Prostate gland (tissue), 2 donors: ENCODE results near the gene DZIP1. TPM values are rescaled to one million over a fixed set of nuclear protein-coding genes. Genes with fewer than 3 reads are reported as not detected.

ENCODE experiments used
- DNase-seq: peaks from one replicate; pipeline ENCODE4 v3.0.0-alpha.2; 2019; ENCODE audit warnings: low spot score
- H3K27ac ChIP-seq, 2 donors: fragments of 200-600 bp; sonication (generic); 2 replicates each; pipeline ENCODE4 v1.5.1; 2017 to 2019
- H3K27me3 ChIP-seq: fragments of 200-600 bp; sonication (generic); replicated peaks from 2 replicates; pipeline ENCODE4 v1.5.1; 2019; ENCODE audit not compliant: insufficient read depth
- H3K36me3 ChIP-seq, 2 donors: fragments of 200-600 bp; sonication (generic); 1 replicate in 1 of 2; 2 replicates in 1 of 2; pipeline versions ENCODE4 v1.5.1 to v1.8.1; 2017 to 2019
- H3K4me1 ChIP-seq: fragments of 200-600 bp; sonication (generic); replicated peaks from 2 replicates; pipeline ENCODE4 v1.5.1; 2019
- H3K4me3 ChIP-seq, 2 donors: fragments of 200-600 bp; sonication (generic); 2 replicates each; pipeline ENCODE4 v1.5.1; 2017 to 2019
- H3K9me3 ChIP-seq: fragments of 200-600 bp; sonication (generic); 2 replicates; pipeline ENCODE4 v1.5.1; 2017
- POLR2A ChIP-seq: fragments of 450-650 bp; IDR thresholded peaks from one replicate; pipeline ENCODE4 v1.6.1; 2016; ENCODE audit warnings: antibody characterized with exemption, mild to moderate bottlenecking
- POLR2AphosphoS5 ChIP-seq: sonication (generic); formaldehyde crosslinking; IDR thresholded peaks from one replicate; pipeline ENCODE4 v1.6.1; 2017; ENCODE audit warnings: antibody characterized with exemption
- WGBS: methylation state at CpG from one replicate; pipeline ENCODE4 v1.1.5; 2018; 5-methylcytosine and 5-hydroxymethylcytosine counted together
- intact Hi-C: fragments of 100-400 bp; cut with DNase I; formaldehyde crosslinking; loops from one replicate; pipeline ENCODE4 v1.14.2; 2022
- total RNA-seq, 2 donors: library from RNA; depleted of rRNA; stranded (reverse); fragments of >200 nt; gene quantifications; one replicate each; pipeline ENCODE4 v1.1.0, GENCODE V29; 2016
- TF ChIP-seq, protein P1 (sequence below), 4 experiments: fragments of 200-600 bp in 2 of 4; fragments of 450-650 bp in 2 of 4; sonication (generic) in 2 of 4; IDR thresholded peaks; 1 replicate in 3 of 4; 2 replicates in 1 of 4; pipeline ENCODE4 v1.5.1; 2016 to 2019; ENCODE audit warnings: antibody characterized with exemption in 4 of 4, mild to moderate bottlenecking in 2 of 4, moderate library complexity in 2 of 4

DZIP1 gene
- total RNA-seq, 2 donors from 2014 or later, result 6.4 to 19.0 TPM

DNA sequence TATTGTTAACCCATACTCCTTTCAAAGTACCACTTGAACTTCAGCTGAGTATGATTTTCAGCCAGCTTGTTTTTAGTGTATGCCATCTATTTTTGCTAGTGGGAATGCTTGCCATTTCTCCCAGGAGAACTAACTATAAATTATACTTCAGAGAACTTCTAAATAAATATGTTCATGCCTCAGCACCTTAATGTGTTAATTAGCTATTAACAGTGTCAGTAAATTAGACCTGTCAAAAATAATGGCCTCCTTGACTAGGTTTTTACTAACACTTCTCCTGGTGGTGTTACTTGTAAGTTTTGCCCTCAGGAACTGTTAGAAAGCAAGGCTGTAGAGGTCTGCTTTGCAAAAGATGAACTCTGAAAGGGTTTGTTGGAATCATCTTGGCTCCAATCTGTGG, 87.5 kb downstream of the DZIP1 start:
- peaks cover 13% of the 10 kb centered on the region for H3K27me3 ChIP-seq
- no peak for TF ChIP-seq POLR2AphosphoS5
- no peaks in the 10 kb centered on the region for H3K36me3 ChIP-seq
- no peak overlapping the region for H3K4me3 ChIP-seq
- H3K4me1 ChIP-seq, result no peaks in the 10 kb centered on the region
- intact Hi-C loops, result no loop called here
- H3K9me3 ChIP-seq, result no peaks in the 10 kb centered on the region
- DNase-seq, result no peak
- no peak overlapping the region for H3K27ac ChIP-seq

DNA sequence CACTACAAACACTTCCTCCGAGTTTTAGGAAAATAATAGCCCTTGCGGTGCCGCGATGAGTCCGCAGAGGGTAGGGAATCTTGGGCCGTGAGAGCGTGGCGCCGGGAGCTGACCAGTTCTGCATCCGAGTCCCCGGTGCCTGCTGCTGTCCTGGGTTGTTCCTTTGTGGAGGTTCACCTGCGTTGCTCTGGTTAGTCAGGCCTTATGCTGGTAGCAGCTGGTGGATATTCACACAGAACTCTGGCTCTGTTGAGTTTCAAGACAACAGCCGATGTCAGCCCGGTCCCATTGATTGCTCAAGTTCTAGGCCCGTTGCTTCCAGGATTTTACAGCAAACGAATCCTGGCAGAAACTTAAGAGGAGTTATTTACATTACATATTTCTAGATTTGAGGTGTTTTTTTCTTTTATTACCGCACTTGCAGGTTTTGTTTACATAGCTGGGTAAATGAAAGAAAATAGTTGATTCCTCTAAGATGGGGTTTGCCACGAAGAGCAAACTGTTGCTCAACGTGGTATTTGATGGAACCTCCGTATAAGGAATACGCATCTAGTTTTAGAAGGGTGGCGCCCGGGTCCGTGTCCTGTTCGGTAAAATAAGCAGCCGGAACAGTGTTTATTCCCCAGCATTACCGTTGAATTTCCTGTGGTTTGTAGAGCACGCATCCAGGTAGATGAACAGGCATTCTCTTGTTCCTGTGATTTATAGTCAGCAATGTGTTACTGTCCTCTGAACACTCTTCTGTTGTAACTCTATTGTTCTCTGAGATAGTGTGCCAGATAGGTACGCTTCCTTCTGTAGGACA, 90.7 kb downstream of the DZIP1 start:
- TF ChIP-seq POLR2A, result no peak
- TF ChIP-seq, protein P1, sequence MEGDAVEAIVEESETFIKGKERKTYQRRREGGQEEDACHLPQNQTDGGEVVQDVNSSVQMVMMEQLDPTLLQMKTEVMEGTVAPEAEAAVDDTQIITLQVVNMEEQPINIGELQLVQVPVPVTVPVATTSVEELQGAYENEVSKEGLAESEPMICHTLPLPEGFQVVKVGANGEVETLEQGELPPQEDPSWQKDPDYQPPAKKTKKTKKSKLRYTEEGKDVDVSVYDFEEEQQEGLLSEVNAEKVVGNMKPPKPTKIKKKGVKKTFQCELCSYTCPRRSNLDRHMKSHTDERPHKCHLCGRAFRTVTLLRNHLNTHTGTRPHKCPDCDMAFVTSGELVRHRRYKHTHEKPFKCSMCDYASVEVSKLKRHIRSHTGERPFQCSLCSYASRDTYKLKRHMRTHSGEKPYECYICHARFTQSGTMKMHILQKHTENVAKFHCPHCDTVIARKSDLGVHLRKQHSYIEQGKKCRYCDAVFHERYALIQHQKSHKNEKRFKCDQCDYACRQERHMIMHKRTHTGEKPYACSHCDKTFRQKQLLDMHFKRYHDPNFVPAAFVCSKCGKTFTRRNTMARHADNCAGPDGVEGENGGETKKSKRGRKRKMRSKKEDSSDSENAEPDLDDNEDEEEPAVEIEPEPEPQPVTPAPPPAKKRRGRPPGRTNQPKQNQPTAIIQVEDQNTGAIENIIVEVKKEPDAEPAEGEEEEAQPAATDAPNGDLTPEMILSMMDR (IDR thresholded peaks at IDR 0.05), result no peak
- TF ChIP-seq POLR2AphosphoS5, result no peak
- H3K9me3 ChIP-seq, result no peaks in the 10 kb centered on the region
- no peak overlapping the region for H3K27ac ChIP-seq
- H3K27me3 ChIP-seq, result peaks cover 15% of the 10 kb centered on the region
- H3K4me3 ChIP-seq, result no peak overlapping the region
- 24% methylated on average over 29 of the region's 29 CpGs for WGBS
- intact Hi-C loops, result no loop called here
- DNase-seq, result no peak
- H3K36me3 ChIP-seq, result no peaks in the 10 kb centered on the region
- H3K4me1 ChIP-seq, result no peaks in the 10 kb centered on the region

DNA sequence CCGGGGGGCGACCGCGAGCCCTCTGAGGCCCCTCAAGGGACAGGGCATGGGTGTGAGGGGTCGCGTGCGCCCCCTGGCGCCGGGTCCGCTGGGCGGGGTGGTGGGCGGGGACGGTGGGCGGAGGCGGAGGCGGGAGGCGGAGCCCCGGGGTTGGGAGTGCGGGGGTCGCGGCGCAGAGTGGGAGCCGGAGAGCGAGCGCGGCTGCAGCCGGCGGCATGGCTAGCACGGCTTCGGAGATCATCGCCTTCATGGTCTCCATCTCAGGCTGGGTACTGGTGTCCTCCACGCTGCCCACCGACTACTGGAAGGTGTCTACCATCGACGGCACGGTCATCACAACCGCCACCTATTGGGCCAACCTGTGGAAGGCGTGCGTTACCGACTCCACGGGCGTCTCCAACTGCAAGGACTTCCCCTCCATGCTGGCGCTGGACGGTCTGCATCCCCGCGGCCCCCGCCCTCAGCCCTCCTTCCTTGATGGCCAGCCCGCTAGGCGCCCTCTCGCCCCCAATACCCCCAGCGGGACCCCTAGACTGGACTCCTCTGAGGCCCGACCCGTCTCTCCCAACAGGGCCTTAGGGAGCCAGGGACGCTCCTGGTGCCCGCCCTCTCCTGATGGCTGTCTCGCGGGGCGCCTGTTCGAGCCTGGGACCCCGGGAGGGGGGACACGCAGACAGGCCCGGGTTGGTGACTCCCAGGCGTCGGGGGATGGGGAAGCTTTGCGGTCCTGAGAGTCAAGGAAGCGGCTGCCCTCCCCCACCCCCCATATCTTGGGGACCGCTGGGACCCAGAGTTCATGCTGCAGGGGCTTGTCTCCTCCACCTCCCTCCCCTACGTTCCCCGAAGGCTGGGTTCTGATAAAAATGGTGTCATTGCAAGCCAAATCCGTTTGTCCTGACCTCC, 91.7 kb downstream of the DZIP1 start, which contains the start of gene CLDN10:
Gene CLDN10 (plus strand): TSS at position 182 of the 903 bp plus-strand sequence. CDS start 34 bp downstream, at position 216.
- Histone ChIP-seq H3K27me3 (peaks cover 15% of the 10 kb centered on the region), H3K9me3 (no peaks in the 10 kb centered on the region), H3K36me3 (no peaks in the 10 kb centered on the region), H3K4me1 (no peaks in the 10 kb centered on the region), H3K27ac (no peak within 1 kb of the TSS), H3K4me3 (no peak within 1 kb of the TSS)
- no peak for TF ChIP-seq POLR2A
- TF ChIP-seq POLR2AphosphoS5, result no peak
- TF ChIP-seq, protein P1 (IDR thresholded peaks at IDR 0.05), result no peak
- intact Hi-C loops, result no loop called here
- WGBS, result 7% methylated on average over 62 of the region's 70 CpGs
- DNase-seq, result no peak

DNA sequence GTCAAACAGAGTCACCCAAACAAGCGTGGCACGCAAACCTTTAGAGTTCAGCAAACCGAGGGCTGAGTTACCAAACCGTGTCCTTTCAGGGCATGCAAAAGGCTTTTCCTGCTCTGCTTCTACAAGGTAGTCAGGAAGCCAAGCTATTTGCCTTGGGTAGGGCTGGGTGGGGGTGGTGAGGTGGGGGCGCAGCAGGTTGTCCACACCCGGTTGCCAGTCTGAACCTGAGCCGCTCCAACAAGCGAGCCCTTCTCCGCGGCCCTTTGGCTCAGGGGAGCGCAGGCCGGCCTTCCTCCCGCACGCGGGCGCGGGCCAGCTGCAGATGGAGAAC, 92.3 kb downstream of the DZIP1 start:
- H3K27me3 ChIP-seq, result peaks cover 15% of the 10 kb centered on the region
- H3K4me3 ChIP-seq, result no peak overlapping the region
- intact Hi-C loops, result no loop called here

More for the DNA sequence above, 92.3 kb downstream of the DZIP1 start:
- no peak for TF ChIP-seq POLR2AphosphoS5
- TF ChIP-seq, protein P1 (IDR thresholded peaks at IDR 0.05), result no peak
- no peak for TF ChIP-seq POLR2A
- H3K9me3 ChIP-seq, result no peaks in the 10 kb centered on the region
- H3K36me3 ChIP-seq, result no peaks in the 10 kb centered on the region
- no peaks in the 10 kb centered on the region for H3K4me1 ChIP-seq
- no peak overlapping the region for H3K27ac ChIP-seq
- WGBS, result 26% methylated on average over 17 of the region's 17 CpGs
- DNase-seq, result no peak
